HepG2 (cell line): Measurements from ENCODE around the gene CEBPB. TPM values are rescaled to one million over a fixed set of nuclear protein-coding genes. Genes with fewer than 3 reads are reported as not detected.
A peak's percentile ranks its signal among the peaks of the same experiment; 100 is the strongest.

Source experiments
- ATAC-seq: fragments of 200-7000 bp; cut with Tn5 transposase; 3 replicates; pipeline ENCODE4 v1.9.1; 2020; ENCODE audit warnings: mild to moderate bottlenecking, moderate library complexity
- BruUV-seq: library from RNA; stranded (reverse); fragments of 400-500 nt; replicated peaks from 2 replicates; lab custom pipeline; 2021; lab: Mats Ljungman, UMichigan
- CTCF ChIA-PET: fragments of 300-600 bp; formaldehyde crosslinking; extraction: SDS; loops from one replicate; lab custom pipeline; 2021; ENCODE audit warnings: low total read pairs, inconsistent platforms, low intra/inter-chr PET ratio; lab: Yijun Ruan, JAX
- POLR2A ChIA-PET: fragments of 350-600 bp; sonication (Branson Sonifier 250); formaldehyde crosslinking; loops from one replicate; lab custom pipeline; 2020; ENCODE audit warnings: antibody characterized with exemption, inconsistent platforms; lab: Yijun Ruan, JAX
- DNase-seq: peaks from one replicate; pipeline ENCODE4 v3.0.0-alpha.2; 2015; ENCODE audit warnings: low spot score
- FAIRE-seq: peaks from 3 replicates; lab custom pipeline; 2011; peaks lifted over from hg19 to GRCh38; lab: Jason Lieb, UNC
- H2AFZ ChIP-seq: one replicate; pipeline ENCODE4 v1.6.1; 2011; ENCODE audit warnings: low read length, inconsistent platforms
- H3K27ac ChIP-seq: fragments of 300-600 bp; 3 replicates; pipeline ENCODE4 v1.8.0; 2011; ENCODE audit warnings: mixed run types, mild to moderate bottlenecking, mixed read lengths, low read length, inconsistent platforms; ENCODE audit not compliant: insufficient read depth; ENCODE audit errors: extremely low read length
- H3K27me3 ChIP-seq, 2 experiments: fragments of 200-600 bp in 1 of 2; 2 replicates in 1 of 2; 3 replicates in 1 of 2; pipeline versions ENCODE4 v1.6.0 to v1.8.0; 2011; ENCODE audit warnings: low read length in 2 of 2, mild to moderate bottlenecking in 2 of 2, moderate library complexity in 2 of 2, inconsistent platforms in 1 of 2; ENCODE audit not compliant: insufficient read depth in 2 of 2, control insufficient read depth in 1 of 2
- H3K36me3 ChIP-seq, 2 experiments: fragments of 200-600 bp in 1 of 2; replicated peaks in 1 of 2; 2 replicates in 1 of 2; 3 replicates in 1 of 2; pipeline versions ENCODE4 v1.5.1 to v1.8.0; 2011; ENCODE audit warnings: low read length in 2 of 2, inconsistent platforms in 1 of 2; ENCODE audit not compliant: insufficient read depth in 2 of 2, control insufficient read depth in 1 of 2
- H3K4me1 ChIP-seq: 2 replicates; pipeline ENCODE4 v1.5.1; 2012; ENCODE audit warnings: low read length, inconsistent platforms; ENCODE audit not compliant: insufficient read depth
- H3K4me2 ChIP-seq: 2 replicates; pipeline ENCODE4 v1.6.0; 2011; ENCODE audit warnings: low read depth, low read length, inconsistent platforms
- H3K4me3 ChIP-seq, 3 experiments: fragments of 200-600 bp in 1 of 3; sonication (generic), shearing (Covaris generic) in 1 of 3; replicated peaks in 1 of 3; 2 replicates each; pipeline ENCODE4 v1.5.1; 2011 to 2016; ENCODE audit warnings: low read length in 3 of 3, inconsistent platforms in 2 of 3, low read depth in 2 of 3, mild to moderate bottlenecking in 2 of 3, control low read depth in 1 of 3, mixed read lengths in 1 of 3; ENCODE audit not compliant: insufficient read depth in 1 of 3
- H3K79me2 ChIP-seq: one replicate; pipeline ENCODE4 v1.6.1; 2011; ENCODE audit warnings: low read length, inconsistent platforms; ENCODE audit not compliant: insufficient read depth
- H3K9ac ChIP-seq: 2 replicates; pipeline ENCODE4 v1.6.0; 2011; ENCODE audit warnings: mild to moderate bottlenecking, low read depth, low read length, inconsistent platforms; ENCODE audit not compliant: insufficient read depth
- H3K9me3 ChIP-seq: 2 replicates; pipeline ENCODE4 v1.5.1; 2012; ENCODE audit warnings: mild to moderate bottlenecking, low read length
- H4K20me1 ChIP-seq: 2 replicates; pipeline ENCODE4 v1.6.0; 2011; ENCODE audit warnings: inconsistent platforms, mild to moderate bottlenecking, low read length, moderate library complexity; ENCODE audit not compliant: insufficient read depth
- ATF1 ChIP-seq: IDR thresholded peaks from 2 replicates; pipeline ENCODE4 v1.6.1; 2016; ENCODE audit warnings: mild to moderate bottlenecking, control low read depth
- ATF7 ChIP-seq, 2 experiments: fragments of 450-650 bp in 1 of 2; sonication (generic) in 1 of 2; formaldehyde crosslinking in 1 of 2; IDR thresholded peaks; 2 replicates each; pipeline versions ENCODE4 v1.4.0 to v1.6.1; 2016 to 2020; ENCODE audit warnings: antibody characterized with exemption in 1 of 2, mild to moderate bottlenecking in 1 of 2, missing genetic modification reagents in 1 of 2
- CBFB ChIP-seq: sonication (generic); formaldehyde crosslinking; IDR thresholded peaks from 2 replicates; pipeline ENCODE4 v1.4.0; 2020; ENCODE audit warnings: missing genetic modification reagents
- NRL ChIP-seq: sonication (generic); formaldehyde crosslinking; IDR thresholded peaks from 2 replicates; pipeline ENCODE4 v1.5.0; 2020; ENCODE audit warnings: missing genetic modification reagents, mild to moderate bottlenecking, moderate library complexity, borderline replicate concordance
- RFX5 ChIP-seq: IDR thresholded peaks from 2 replicates; pipeline ENCODE4 v1.6.1; 2011; ENCODE audit warnings: low read depth, low read length, improper control_type of control experiment
- SIN3A ChIP-seq: IDR thresholded peaks from 2 replicates; pipeline ENCODE4 v1.6.1; 2011; ENCODE audit warnings: low read depth, mild to moderate bottlenecking, control low read depth, low read length, borderline replicate concordance
- SKI ChIP-seq: fragments of 450-650 bp; IDR thresholded peaks from one replicate; pipeline ENCODE4 v1.6.1; 2018; ENCODE audit warnings: mild to moderate bottlenecking; ENCODE audit not compliant: partially characterized antibody
- ZBTB8A ChIP-seq: sonication (generic); formaldehyde crosslinking; IDR thresholded peaks from 2 replicates; pipeline ENCODE4 v1.4.0; 2020; ENCODE audit warnings: mild to moderate bottlenecking, low read depth, missing genetic modification reagents, borderline replicate concordance
- ZKSCAN1 ChIP-seq: fragments of 150-350 bp; IDR thresholded peaks from 2 replicates; pipeline ENCODE4 v1.6.1; 2014; ENCODE audit warnings: low read length
- ZNF883 ChIP-seq: sonication (generic); formaldehyde crosslinking; IDR thresholded peaks from 2 replicates; pipeline ENCODE4 v1.5.1; 2020; ENCODE audit warnings: mild to moderate bottlenecking, missing genetic modification reagents; ENCODE audit errors: not compliant biosample characterization
- WGBS: methylation state at CpG from one replicate; pipeline ENCODE4 v1.1.6; 2017; ENCODE audit warnings: low lambda C conversion rate; 5-methylcytosine and 5-hydroxymethylcytosine counted together
- in situ Hi-C: cut with HindIII; loops from 2 replicates; pipeline ENCODE4 v1.10.0; 2017; ENCODE audit warnings: low pct_unique_long_range_greater_than_20kb; ENCODE audit not compliant: extremely low pct_ligation_motif_present
- intact Hi-C: fragments of 100-400 bp; cut with micrococcal nuclease; formaldehyde crosslinking; loops from one replicate; pipeline ENCODE4 v1.10.0; 2022; ENCODE audit not compliant: unreplicated experiment
- polyA plus RNA-seq, 8 experiments: library from polyadenylated mRNA; depleted of rRNA in 3 of 8; stranded (reverse) in 7 of 8; unstranded in 1 of 8; fragments of >200 nt; fragmentation: Illumina TruSeq in 4 of 8; extraction: Trizol in 4 of 8; gene quantifications; 2 replicates each; pipeline versions ENCODE4 v1.2.1 to v1.2.3, GENCODE V29; 2011 to 2016; ENCODE audit warnings: low read depth in 4 of 8, missing spikeins in 1 of 8, mixed read lengths in 1 of 8; ENCODE audit not compliant: insufficient read depth in 1 of 8
- total RNA-seq, 5 experiments: library from RNA; depleted of rRNA; stranded (reverse); fragments of >200 nt; fragmentation: Illumina TruSeq; extraction: Trizol; gene quantifications; 2 replicates each; pipeline ENCODE4 v1.2.3, GENCODE V29; 2016; ENCODE audit warnings: low read depth in 1 of 5
- TF ChIP-seq, protein P1 (sequence below): sonication (generic); formaldehyde crosslinking; IDR thresholded peaks from 2 replicates; pipeline ENCODE4 v1.4.0; 2020; ENCODE audit warnings: missing genetic modification reagents
- TF ChIP-seq, protein P2 (sequence below): sonication (generic); formaldehyde crosslinking; IDR thresholded peaks from 2 replicates; pipeline ENCODE4 v1.5.0; 2020; ENCODE audit warnings: mild to moderate bottlenecking, missing genetic modification reagents
- TF ChIP-seq, protein P3 (sequence below): sonication (generic); formaldehyde crosslinking; conservative IDR thresholded peaks from 2 replicates; pipeline ENCODE4 v1.8.0; 2022; ENCODE audit warnings: low read depth, missing genetic modification reagents

The CEBPB gene
- total and polyA plus RNA-seq, 2 of the 13 experiments (the other 11 are each of a cell fraction or from before 2014, with no cell fraction given) = 18.5 to 28.2 TPM

DNA sequence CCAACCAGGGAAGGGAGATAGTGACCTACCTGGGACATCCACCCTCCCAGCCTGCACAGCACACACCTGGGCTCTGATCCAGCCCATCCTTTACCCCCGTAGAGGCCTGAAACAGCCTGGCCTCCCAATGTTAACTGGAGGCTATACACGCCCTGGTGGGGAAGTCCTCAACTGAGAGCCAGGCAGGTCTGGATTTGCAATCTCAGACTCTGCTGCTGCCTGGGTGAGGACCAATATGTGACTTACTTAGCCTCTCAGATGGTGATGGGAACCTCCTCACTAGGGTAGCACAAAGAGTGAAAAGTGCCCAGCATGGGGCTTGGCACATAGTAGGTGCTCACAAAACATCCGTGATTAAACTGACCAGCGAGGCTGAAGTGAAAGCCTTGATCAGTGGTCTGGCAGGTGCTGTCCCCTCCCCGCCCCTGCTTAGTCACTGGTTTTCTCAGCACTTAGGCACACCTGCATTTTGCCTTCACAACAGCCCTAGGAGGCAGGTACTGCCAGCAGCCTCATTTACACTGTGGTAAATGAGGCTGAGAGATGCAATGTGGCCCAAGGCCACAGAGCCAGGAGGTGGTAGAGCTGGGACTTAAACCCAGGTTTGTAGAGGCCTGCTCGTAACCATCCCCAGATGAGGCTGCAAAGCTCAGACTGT, 49.5 kb upstream of the CEBPB start:
- ChIA-PET CTCF (no interaction called here), POLR2A (interaction anchor here (1.0 to 1.9 kb wide), 2 partner anchors 13 to 25 kb away, joined by 3 to 6 read pairs; no protein-coding TSS in a partner anchor)
- ATAC-seq = no peak
- WGBS = 100% methylated on average over 6 of the region's 6 CpGs
- in situ Hi-C loops = no loop called here
- no peak for FAIRE-seq
- intact Hi-C loops = no loop called here
- no peak overlapping the region for H2AFZ ChIP-seq
- H3K27ac ChIP-seq = no peak overlapping the region
- peaks cover 16% of the 10 kb centered on the region for H3K79me2 ChIP-seq
- H3K27me3 ChIP-seq = no peaks in the 10 kb centered on the region
- H3K9me3 ChIP-seq = no peaks in the 10 kb centered on the region
- no peak overlapping the region for H3K4me3 ChIP-seq
- H3K4me2 ChIP-seq = no peak overlapping the region
- no peak overlapping the region for H3K9ac ChIP-seq
- H3K4me1 ChIP-seq = peaks cover 52% of the 10 kb centered on the region
- DNase-seq = no peak
- BruUV-seq = no TSS peak
- peaks cover 3% of the 10 kb centered on the region; the same call in 1 of the 2 replicates for H4K20me1 ChIP-seq
- peaks cover 35 to 45% of the 10 kb centered on the region in 2 experiments for H3K36me3 ChIP-seq
- peak; percentile 85 for TF ChIP-seq ZKSCAN1
- TF ChIP-seq RFX5 = no peak
- no peak for TF ChIP-seq SKI
- TF ChIP-seq, protein P1, sequence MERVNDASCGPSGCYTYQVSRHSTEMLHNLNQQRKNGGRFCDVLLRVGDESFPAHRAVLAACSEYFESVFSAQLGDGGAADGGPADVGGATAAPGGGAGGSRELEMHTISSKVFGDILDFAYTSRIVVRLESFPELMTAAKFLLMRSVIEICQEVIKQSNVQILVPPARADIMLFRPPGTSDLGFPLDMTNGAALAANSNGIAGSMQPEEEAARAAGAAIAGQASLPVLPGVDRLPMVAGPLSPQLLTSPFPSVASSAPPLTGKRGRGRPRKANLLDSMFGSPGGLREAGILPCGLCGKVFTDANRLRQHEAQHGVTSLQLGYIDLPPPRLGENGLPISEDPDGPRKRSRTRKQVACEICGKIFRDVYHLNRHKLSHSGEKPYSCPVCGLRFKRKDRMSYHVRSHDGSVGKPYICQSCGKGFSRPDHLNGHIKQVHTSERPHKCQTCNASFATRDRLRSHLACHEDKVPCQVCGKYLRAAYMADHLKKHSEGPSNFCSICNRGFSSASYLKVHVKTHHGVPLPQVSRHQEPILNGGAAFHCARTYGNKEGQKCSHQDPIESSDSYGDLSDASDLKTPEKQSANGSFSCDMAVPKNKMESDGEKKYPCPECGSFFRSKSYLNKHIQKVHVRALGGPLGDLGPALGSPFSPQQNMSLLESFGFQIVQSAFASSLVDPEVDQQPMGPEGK = no peak
- TF ChIP-seq ATF7 (IDR thresholded peaks at IDR 0.05) = no peak
- 0 out of 2 replicates have a peak, but pooled peaks have one; percentile 50 for TF ChIP-seq ATF7 (CRISPR knock-in tag; IDR thresholded peaks at IDR 0.05)
- no peak for TF ChIP-seq ZBTB8A (CRISPR knock-in tag)
- TF ChIP-seq ZNF883 (CRISPR knock-in tag) = peak; percentile 49
- no peak for TF ChIP-seq CBFB
- 0 out of 2 replicates have a peak, but pooled peaks have one; percentile 21 for TF ChIP-seq NRL (CRISPR knock-in tag)
- TF ChIP-seq, protein P2, sequence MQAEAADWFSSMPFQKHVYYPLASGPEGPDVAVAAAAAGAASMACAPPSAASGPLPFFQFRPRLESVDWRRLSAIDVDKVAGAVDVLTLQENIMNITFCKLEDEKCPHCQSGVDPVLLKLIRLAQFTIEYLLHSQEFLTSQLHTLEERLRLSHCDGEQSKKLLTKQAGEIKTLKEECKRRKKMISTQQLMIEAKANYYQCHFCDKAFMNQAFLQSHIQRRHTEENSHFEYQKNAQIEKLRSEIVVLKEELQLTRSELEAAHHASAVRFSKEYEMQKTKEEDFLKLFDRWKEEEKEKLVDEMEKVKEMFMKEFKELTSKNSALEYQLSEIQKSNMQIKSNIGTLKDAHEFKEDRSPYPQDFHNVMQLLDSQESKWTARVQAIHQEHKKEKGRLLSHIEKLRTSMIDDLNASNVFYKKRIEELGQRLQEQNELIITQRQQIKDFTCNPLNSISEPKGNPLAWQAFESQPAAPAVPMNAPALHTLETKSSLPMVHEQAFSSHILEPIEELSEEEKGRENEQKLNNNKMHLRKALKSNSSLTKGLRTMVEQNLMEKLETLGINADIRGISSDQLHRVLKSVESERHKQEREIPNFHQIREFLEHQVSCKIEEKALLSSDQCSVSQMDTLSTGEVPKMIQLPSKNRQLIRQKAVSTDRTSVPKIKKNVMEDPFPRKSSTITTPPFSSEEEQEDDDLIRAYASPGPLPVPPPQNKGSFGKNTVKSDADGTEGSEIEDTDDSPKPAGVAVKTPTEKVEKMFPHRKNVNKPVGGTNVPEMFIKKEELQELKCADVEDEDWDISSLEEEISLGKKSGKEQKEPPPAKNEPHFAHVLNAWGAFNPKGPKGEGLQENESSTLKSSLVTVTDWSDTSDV (CRISPR knock-in tag) = peak; percentile 74; the same call in 1 of the 2 replicates
- TF ChIP-seq SIN3A = no peak
- TF ChIP-seq ATF1 (CRISPR knock-in tag) = no peak
- TF ChIP-seq, protein P3, sequence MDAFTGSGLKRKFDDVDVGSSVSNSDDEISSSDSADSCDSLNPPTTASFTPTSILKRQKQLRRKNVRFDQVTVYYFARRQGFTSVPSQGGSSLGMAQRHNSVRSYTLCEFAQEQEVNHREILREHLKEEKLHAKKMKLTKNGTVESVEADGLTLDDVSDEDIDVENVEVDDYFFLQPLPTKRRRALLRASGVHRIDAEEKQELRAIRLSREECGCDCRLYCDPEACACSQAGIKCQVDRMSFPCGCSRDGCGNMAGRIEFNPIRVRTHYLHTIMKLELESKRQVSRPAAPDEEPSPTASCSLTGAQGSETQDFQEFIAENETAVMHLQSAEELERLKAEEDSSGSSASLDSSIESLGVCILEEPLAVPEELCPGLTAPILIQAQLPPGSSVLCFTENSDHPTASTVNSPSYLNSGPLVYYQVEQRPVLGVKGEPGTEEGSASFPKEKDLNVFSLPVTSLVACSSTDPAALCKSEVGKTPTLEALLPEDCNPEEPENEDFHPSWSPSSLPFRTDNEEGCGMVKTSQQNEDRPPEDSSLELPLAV (CRISPR knock-in tag) = no peak
